Brain pericyte (primary cell): Measurements from ENCODE around the gene INSR.
A peak's percentile ranks its signal among the peaks of the same experiment; 100 is the strongest.
"Not testable (repeated sequence)": the region's sequence is repeated elsewhere in the genome, so short reads cannot be mapped to it uniquely, and the experiment has no call there.

Experiments used
- DNase-seq: peaks from one replicate; pipeline ENCODE4 v3.0.0-alpha.2; 2012; ENCODE audit warnings: low read depth, low spot score

The INSR gene

GRCh38 chr19:7258041-7258839 lies 36.0 kb downstream of the INSR start:
- no peak for DNase-seq

GRCh38 chr19:7257148-7258040 lies 36.8 kb downstream of the INSR start:
- DNase-seq: no peak

- DNase-seq: no peak
Measured at GRCh38 chr19:7255631-7256030, 38.6 kb downstream of the INSR start.

GRCh38 chr19:7255119-7255518 lies 39.1 kb downstream of the INSR start:
- DNase-seq: no peak

- no peak for DNase-seq
Measured at GRCh38 chr19:7254590-7254989, 39.6 kb downstream of the INSR start.

- DNase-seq: no peak
Measured at GRCh38 chr19:7252364-7252763, 41.9 kb downstream of the INSR start.

GRCh38 chr19:7251494-7251893 lies 42.7 kb downstream of the INSR start:
- no peak for DNase-seq

GRCh38 chr19:7250951-7251350 lies 43.3 kb downstream of the INSR start:
- DNase-seq: no peak

GRCh38 chr19:7250057-7250596 lies 44.1 kb downstream of the INSR start:
- no peak for DNase-seq

- no peak for DNase-seq
Measured at GRCh38 chr19:7247155-7247554, 47.1 kb downstream of the INSR start.

- no peak for DNase-seq
Measured at GRCh38 chr19:7246601-7247000, 47.6 kb downstream of the INSR start.

- DNase-seq: peak; percentile 38
Measured at GRCh38 chr19:7242601-7243258, 51.5 kb downstream of the INSR start.

- no peak for DNase-seq
Measured at GRCh38 chr19:7238051-7238450, 56.2 kb downstream of the INSR start.

- DNase-seq: no peak
Measured at GRCh38 chr19:7236153-7236552, 58.1 kb downstream of the INSR start.

GRCh38 chr19:7230826-7231225 lies 63.4 kb downstream of the INSR start:
- no peak for DNase-seq

GRCh38 chr19:7229735-7230134 lies 64.5 kb downstream of the INSR start:
- DNase-seq: no peak

GRCh38 chr19:7228935-7229541 lies 65.2 kb downstream of the INSR start:
- no peak for DNase-seq

- DNase-seq: no peak
Measured at GRCh38 chr19:7227735-7228134, 66.5 kb downstream of the INSR start.

- DNase-seq: not testable (repeated sequence)
Measured at GRCh38 chr19:7227149-7227548, 67.1 kb downstream of the INSR start.

- DNase-seq: no peak
Measured at GRCh38 chr19:7226739-7227138, 67.5 kb downstream of the INSR start.

- no peak for DNase-seq
Measured at GRCh38 chr19:7225741-7226140, 68.5 kb downstream of the INSR start.

- DNase-seq: no peak
Measured at GRCh38 chr19:7224995-7225394, 69.2 kb downstream of the INSR start.
